Measurements from ENCODE around the gene PIAS1.

DNA sequence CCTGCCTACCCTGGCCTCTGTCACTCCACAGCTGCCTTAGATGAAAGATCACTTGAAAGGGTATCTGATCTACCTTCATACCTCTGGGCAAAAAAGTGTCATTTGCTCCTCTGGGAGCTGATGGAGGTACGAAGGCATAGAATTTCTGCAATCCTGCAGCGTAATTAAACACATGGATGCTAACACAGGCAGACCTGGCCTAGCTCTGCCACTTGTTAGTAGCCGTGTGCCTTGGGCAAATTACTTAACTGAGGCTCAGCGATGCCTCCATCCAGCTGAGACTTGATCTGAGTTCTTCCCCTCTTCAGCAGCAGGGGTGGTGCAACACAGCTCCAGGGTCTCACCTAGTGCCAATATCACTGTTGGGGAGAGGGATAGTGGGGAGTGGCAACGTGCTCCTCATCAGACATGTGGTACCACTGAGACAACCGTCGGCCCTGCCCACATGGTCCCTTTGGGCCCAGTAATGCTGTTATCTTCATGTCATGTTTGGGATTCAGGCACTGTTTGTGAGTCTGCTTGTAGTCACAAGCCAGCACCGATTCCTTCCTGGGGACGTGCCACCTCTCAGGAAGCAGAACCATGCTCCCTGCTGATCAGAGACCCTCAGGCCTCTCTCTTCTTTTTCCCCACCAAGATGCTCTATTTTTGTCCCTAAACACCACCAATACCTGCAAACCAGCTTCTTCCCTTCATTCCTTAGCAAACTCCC, 34.1 kb upstream of the PIAS1 start:
- no peak for TF ChIP-seq RAD21 (IDR thresholded peaks at IDR 0.05; ENCODE audit: low read depth)
- no peak for TF ChIP-seq ZBTB7A (IDR thresholded peaks at IDR 0.05; ENCODE audit: low read depth)
- TF ChIP-seq YY1 (IDR thresholded peaks at IDR 0.05; ENCODE audit: low read depth), result no peak
- TF ChIP-seq MAX (IDR thresholded peaks at IDR 0.05), result no peak
